K562 (cell line): ENCODE results near the gene TMEM39B. TPM values are rescaled to one million over a fixed set of nuclear protein-coding genes. Genes with fewer than 3 reads are reported as not detected.
A peak's percentile ranks its signal among the peaks of the same experiment; 100 is the strongest.

Experiments
- BMI1 ChIP-seq: fragments of 150-350 bp; IDR thresholded peaks from 2 replicates; pipeline ENCODE4 v1.6.1; 2014; ENCODE audit warnings: low read length
- E2F1 ChIP-seq: sonication (generic); formaldehyde crosslinking; IDR thresholded peaks from 2 replicates; pipeline ENCODE4 v1.8.1; 2023; ENCODE audit warnings: mild to moderate bottlenecking, missing genetic modification reagents, moderate library complexity
- ERF ChIP-seq: fragments of 450-650 bp; formaldehyde crosslinking; IDR thresholded peaks from 2 replicates; pipeline ENCODE4 v1.4.0; 2020; ENCODE audit warnings: mild to moderate bottlenecking, mixed read lengths
- ETV1 ChIP-seq: fragments of 450-650 bp; conservative IDR thresholded peaks from 2 replicates; pipeline ENCODE4 v1.6.1; 2016; ENCODE audit warnings: missing genetic modification characterization, control low read depth, low read depth, missing compliant biosample characterization
- GTF2F1 ChIP-seq: IDR thresholded peaks from 2 replicates; pipeline ENCODE4 v1.6.1; 2011; ENCODE audit warnings: low read depth, low read length, improper control_type of control experiment
- HIVEP1 ChIP-seq: fragments of 250-450 bp; sonication (Bioruptor Pico); IDR thresholded peaks from 2 replicates; pipeline ENCODE4 v1.4.0; 2020; ENCODE audit warnings: mild to moderate bottlenecking
- HNRNPLL ChIP-seq: fragments of 200-400 bp; formaldehyde crosslinking; IDR thresholded peaks from 2 replicates; pipeline ENCODE4 v1.6.1; 2017; ENCODE audit warnings: low read length, low read depth, mild to moderate bottlenecking; ENCODE audit not compliant: poor library complexity, severe bottlenecking
- ILF3 ChIP-seq: fragments of 450-650 bp; IDR thresholded peaks from 2 replicates; pipeline ENCODE4 v1.6.1; 2018; ENCODE audit warnings: antibody characterized with exemption, mild to moderate bottlenecking, moderate library complexity, borderline replicate concordance
- JUN ChIP-seq, 2 experiments: sonication (generic) in 1 of 2; formaldehyde crosslinking in 1 of 2; IDR thresholded peaks; 2 replicates each; pipeline versions ENCODE4 v1.6.1 to v1.8.0; 2012 to 2022; ENCODE audit warnings: borderline replicate concordance in 2 of 2, mild to moderate bottlenecking in 2 of 2, improper control_type of control experiment in 1 of 2, low read depth in 1 of 2, low read length in 1 of 2, missing genetic modification reagents in 1 of 2
- KLF10 ChIP-seq: fragments of 250-450 bp; sonication (Bioruptor Pico); IDR thresholded peaks from 2 replicates; pipeline ENCODE4 v1.6.1; 2021; ENCODE audit warnings: matching md5 sums
- MTA2 ChIP-seq: fragments of 450-650 bp; IDR thresholded peaks from 2 replicates; pipeline ENCODE4 v1.6.1; 2016; ENCODE audit warnings: low read depth
- MYNN ChIP-seq, 2 experiments: sonication (generic); formaldehyde crosslinking in 1 of 2; IDR thresholded peaks; 2 replicates each; pipeline versions ENCODE4 v1.5.0 to v1.6.1; 2016 to 2020; ENCODE audit warnings: antibody characterized with exemption in 1 of 2, missing genetic modification reagents in 1 of 2
- NELFE ChIP-seq: IDR thresholded peaks from 2 replicates; pipeline ENCODE4 v1.6.1; 2011; ENCODE audit warnings: mild to moderate bottlenecking; ENCODE audit not compliant: insufficient read depth, insufficient read length
- NR2C1 ChIP-seq, 2 experiments: fragments of 450-650 bp; IDR thresholded peaks; 2 replicates each; pipeline ENCODE4 v1.6.1; 2017; ENCODE audit warnings: mild to moderate bottlenecking in 2 of 2, antibody characterized with exemption in 1 of 2, inconsistent platforms in 1 of 2, missing compliant biosample characterization in 1 of 2, missing genetic modification characterization in 1 of 2
- PCBP1 ChIP-seq: fragments of 200-400 bp; formaldehyde crosslinking; IDR thresholded peaks from 2 replicates; pipeline ENCODE4 v1.6.1; 2018; ENCODE audit warnings: mild to moderate bottlenecking, low read depth, low read length; ENCODE audit not compliant: poor library complexity, severe bottlenecking
- POLR3A ChIP-seq: IDR thresholded peaks from 2 replicates; pipeline ENCODE4 v1.6.1; 2011; ENCODE audit warnings: borderline replicate concordance, mild to moderate bottlenecking, moderate library complexity; ENCODE audit not compliant: insufficient read length, insufficient read depth; ENCODE audit errors: extremely low read depth
- RBBP5 ChIP-seq: fragments of 200-600 bp; sonication (generic); IDR thresholded peaks from 2 replicates; pipeline ENCODE4 v1.6.1; 2012; ENCODE audit warnings: borderline replicate concordance, mild to moderate bottlenecking, low read length, control low read depth, inconsistent platforms; ENCODE audit not compliant: insufficient read depth, poor library complexity, severe bottlenecking
- SMARCC2 ChIP-seq: fragments of 450-650 bp; IDR thresholded peaks from 2 replicates; pipeline ENCODE4 v1.6.1; 2017; ENCODE audit warnings: antibody characterized with exemption, moderate library complexity, mild to moderate bottlenecking, low read depth
- VEZF1 ChIP-seq: fragments of 200-800 bp; sonication (Bioruptor generic); IDR thresholded peaks from 2 replicates; pipeline ENCODE4 v1.6.1; 2017; ENCODE audit warnings: missing genetic modification characterization, missing compliant biosample characterization
- ZC3H11A ChIP-seq: IDR thresholded peaks from 2 replicates; pipeline ENCODE4 v1.6.1; 2012; ENCODE audit warnings: low read depth, low read length, improper control_type of control experiment
- ZKSCAN1 ChIP-seq: fragments of 150-350 bp; IDR thresholded peaks from 2 replicates; pipeline ENCODE4 v1.6.1; 2016; ENCODE audit warnings: low read depth, low read length
- polyA plus RNA-seq, 8 experiments: library from polyadenylated mRNA; depleted of rRNA in 4 of 8; stranded (reverse) in 5 of 8; unstranded in 3 of 8; fragments of >200 nt; fragmentation: Nextera tagmentation in 2 of 8; fragmentation: Illumina TruSeq in 1 of 8; extraction: Ambion mirVana in 2 of 8; extraction: Trizol in 1 of 8; gene quantifications; 2 replicates each; pipeline versions ENCODE4 v1.2.1 to v1.2.3, GENCODE V29; 2011 to 2014; ENCODE audit warnings: inconsistent platforms in 1 of 8, missing spikeins in 1 of 8
- total RNA-seq, 7 experiments: library from RNA; depleted of rRNA in 6 of 7; stranded (reverse); fragments of >200 nt in 6 of 7; fragmentation: Illumina TruSeq in 2 of 7; extraction: Trizol in 2 of 7; gene quantifications; 2 replicates each; pipeline versions ENCODE4 v1.2.1 to v1.2.3, GENCODE V29; 2011 to 2021; ENCODE audit warnings: low replicate concordance in 1 of 7
- TF ChIP-seq, protein P1 (sequence below): sonication (generic); formaldehyde crosslinking; IDR thresholded peaks from 2 replicates; pipeline ENCODE4 v1.8.1; 2022; ENCODE audit warnings: missing genetic modification reagents

TMEM39B gene
- total and polyA plus RNA-seq, 9 of the 15 experiments (the other 6 are each of a cell fraction or from before 2014, with no cell fraction given): 0.92 to 28.5 (median 9.7) TPM

DNA sequence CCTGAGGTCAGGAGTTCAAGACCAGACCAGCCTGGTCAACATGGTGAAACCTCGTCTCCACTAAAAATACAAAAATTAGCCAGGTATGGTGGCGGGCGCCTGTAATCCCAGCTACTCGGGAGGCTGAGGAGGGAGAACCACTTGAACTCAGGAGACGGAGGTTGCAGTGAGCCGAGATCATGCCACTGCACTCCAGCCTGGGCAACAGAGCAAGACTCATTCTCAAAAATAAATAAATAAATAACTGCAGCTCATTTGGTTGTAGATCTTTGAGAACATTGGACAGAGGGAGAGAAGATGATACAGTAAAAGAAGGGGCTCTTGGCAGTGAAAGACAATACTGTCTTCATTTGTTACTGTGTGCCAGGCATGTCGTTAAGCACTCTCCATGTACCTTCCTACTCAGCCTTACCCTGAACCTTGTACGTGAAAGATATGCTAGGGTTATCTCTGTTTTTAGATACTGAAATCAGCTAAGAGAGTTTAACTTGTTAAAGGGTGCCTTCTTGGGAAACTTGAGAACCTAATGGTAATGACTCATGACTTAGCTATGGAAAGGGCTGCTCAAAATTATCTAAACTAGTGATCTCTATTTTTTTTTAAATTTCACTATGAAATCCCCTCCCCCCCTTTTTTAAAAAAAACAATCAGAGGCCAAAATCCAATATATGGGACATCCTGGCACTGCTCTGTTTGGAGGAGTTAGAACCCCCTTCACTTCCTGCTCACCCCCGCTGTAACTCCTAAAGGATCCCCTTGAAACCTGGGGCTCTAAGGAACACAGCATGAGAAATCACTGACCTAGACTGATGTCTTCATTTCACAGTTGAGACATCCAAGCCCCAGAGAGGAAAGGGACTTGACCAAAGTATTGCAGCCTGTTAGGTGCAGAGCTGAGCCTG, 28.3 kb downstream of the TMEM39B start (continued):
- TF ChIP-seq JUN (IDR thresholded peaks at IDR 0.05; ENCODE audit: borderline replicate concordance, low read depth, low read length) (peak; percentile 85), JUN (CRISPR knock-in tag; IDR thresholded peaks at IDR 0.05; ENCODE audit: borderline replicate concordance) (no peak), ZKSCAN1 (no peak), BMI1 (no peak), KLF10 (no peak), SMARCC2 (peak; percentile 54; the same call in 1 of the 2 replicates), ZC3H11A (no peak), PCBP1 (no peak), NR2C1 (IDR thresholded peaks at IDR 0.05) (no peak), NR2C1 (tag; IDR thresholded peaks at IDR 0.05) (no peak), HNRNPLL (no peak), MTA2 (no peak), GTF2F1 (no peak), VEZF1 (CRISPR knock-in tag) (no peak; the same call in 1 of the 2 replicates), E2F1 (CRISPR knock-in tag) (no peak), RBBP5 (peak; percentile 35), ERF (CRISPR knock-in tag) (no peak), HIVEP1 (CRISPR knock-in tag) (no peak), ILF3 (no peak), MYNN (IDR thresholded peaks at IDR 0.05) (no peak), MYNN (CRISPR knock-in tag; IDR thresholded peaks at IDR 0.05) (no peak), ETV1 (tag) (0 out of 2 replicates have a peak, but pooled peaks have one; percentile 17), POLR3A (no peak), NELFE (no peak)
- TF ChIP-seq, protein P1, sequence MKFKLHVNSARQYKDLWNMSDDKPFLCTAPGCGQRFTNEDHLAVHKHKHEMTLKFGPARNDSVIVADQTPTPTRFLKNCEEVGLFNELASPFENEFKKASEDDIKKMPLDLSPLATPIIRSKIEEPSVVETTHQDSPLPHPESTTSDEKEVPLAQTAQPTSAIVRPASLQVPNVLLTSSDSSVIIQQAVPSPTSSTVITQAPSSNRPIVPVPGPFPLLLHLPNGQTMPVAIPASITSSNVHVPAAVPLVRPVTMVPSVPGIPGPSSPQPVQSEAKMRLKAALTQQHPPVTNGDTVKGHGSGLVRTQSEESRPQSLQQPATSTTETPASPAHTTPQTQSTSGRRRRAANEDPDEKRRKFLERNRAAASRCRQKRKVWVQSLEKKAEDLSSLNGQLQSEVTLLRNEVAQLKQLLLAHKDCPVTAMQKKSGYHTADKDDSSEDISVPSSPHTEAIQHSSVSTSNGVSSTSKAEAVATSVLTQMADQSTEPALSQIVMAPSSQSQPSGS (CRISPR knock-in tag): no peak
